Liver (tissue), 3 donors: ENCODE results near the gene ATP11A.
A peak's percentile ranks its signal among the peaks of the same experiment; 100 is the strongest.

Source experiments
- ATF3 ChIP-seq: IDR thresholded peaks from 2 replicates; pipeline ENCODE4 v1.6.1; 2016; ENCODE audit warnings: antibody characterized with exemption
- REST ChIP-seq: IDR thresholded peaks from 2 replicates; pipeline ENCODE4 v1.6.1; 2016; ENCODE audit warnings: antibody characterized with exemption, mild to moderate bottlenecking
- RXRA ChIP-seq, 2 donors: IDR thresholded peaks; 2 replicates each; pipeline ENCODE4 v1.6.1; 2017 to 2018; ENCODE audit warnings: antibody characterized with exemption in 2 of 2, mild to moderate bottlenecking in 1 of 2
- TF ChIP-seq, protein P1 (sequence below): fragments of 150-350 bp; IDR thresholded peaks from 2 replicates; pipeline ENCODE4 v1.5.1; 2017; ENCODE audit warnings: improper control_type of control experiment, low read depth, low read length; ENCODE audit not compliant: missing input control
- donor health status: healthy.
- donor health status: healthy.

DNA sequence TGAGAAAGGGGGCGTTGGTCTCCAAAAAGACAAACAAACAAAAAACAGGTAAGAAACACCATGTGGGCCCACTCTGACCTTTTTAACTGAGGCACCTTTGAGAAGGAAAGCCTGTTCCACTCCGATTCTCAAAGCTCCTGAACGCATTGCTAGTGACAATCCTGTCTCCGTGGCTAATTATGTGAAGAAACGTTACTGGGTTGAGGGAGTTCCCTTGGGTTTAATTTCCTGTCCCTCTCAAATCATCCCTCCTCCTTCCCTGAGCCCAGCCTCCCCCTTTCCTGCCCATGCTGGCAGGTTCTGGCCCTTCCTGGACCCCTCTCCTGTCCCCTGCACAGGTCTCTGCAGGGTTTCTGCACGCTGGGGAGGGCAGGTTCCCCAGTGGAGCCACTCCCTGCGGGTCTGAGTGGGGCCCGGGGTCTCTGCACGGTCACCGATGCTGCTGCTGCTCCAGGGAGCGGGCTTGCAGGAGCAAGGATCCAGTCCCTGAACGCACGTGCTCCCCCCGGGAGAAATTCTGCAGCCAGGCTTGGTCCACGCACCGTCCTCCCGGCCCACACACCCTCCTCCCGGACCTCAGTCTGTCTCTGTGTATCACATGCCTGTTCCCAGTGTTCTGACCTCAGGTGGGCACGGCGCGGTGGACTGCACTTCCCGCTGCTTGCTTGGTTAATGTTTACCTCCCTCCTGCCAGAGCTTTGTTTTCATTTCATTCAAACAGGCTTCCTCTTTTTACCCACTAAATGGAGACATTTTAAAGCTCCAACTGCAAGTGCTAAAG lies 202.8 kb downstream of the ATP11A start:
- TF ChIP-seq, protein P1, sequence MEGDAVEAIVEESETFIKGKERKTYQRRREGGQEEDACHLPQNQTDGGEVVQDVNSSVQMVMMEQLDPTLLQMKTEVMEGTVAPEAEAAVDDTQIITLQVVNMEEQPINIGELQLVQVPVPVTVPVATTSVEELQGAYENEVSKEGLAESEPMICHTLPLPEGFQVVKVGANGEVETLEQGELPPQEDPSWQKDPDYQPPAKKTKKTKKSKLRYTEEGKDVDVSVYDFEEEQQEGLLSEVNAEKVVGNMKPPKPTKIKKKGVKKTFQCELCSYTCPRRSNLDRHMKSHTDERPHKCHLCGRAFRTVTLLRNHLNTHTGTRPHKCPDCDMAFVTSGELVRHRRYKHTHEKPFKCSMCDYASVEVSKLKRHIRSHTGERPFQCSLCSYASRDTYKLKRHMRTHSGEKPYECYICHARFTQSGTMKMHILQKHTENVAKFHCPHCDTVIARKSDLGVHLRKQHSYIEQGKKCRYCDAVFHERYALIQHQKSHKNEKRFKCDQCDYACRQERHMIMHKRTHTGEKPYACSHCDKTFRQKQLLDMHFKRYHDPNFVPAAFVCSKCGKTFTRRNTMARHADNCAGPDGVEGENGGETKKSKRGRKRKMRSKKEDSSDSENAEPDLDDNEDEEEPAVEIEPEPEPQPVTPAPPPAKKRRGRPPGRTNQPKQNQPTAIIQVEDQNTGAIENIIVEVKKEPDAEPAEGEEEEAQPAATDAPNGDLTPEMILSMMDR: no peak
- no peak for TF ChIP-seq ATF3
- TF ChIP-seq REST: peak; percentile 20
- TF ChIP-seq RXRA (IDR thresholded peaks at IDR 0.05): peak in 1 of 2 donors; percentile 58
